Measurements from ENCODE around the gene WRNIP1.

DNA sequence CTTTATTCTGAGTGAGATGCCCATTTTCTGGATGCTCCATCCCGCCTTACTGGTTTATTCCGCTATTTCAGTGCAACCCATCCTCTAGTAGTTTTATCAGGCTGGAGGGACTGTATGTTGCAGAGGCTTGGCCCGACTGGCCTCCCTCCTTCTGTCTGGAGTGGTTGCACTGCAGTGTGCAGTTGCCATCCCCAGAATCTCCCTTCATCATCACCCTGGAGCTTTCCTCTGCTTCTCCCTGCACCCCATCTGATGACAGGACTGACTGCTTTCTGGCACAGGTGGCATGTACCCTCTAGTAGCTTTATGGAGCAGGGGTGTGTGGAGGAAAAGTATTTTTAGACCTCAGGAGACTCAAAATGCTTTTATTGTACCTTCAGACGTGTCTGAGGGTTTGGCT lies 21.1 kb downstream of the WRNIP1 start:
- TF ChIP-seq CTCF (IDR thresholded peaks at IDR 0.05 in 4 of 5, conservative IDR thresholded peaks at IDR 0.05 in 1 of 5) (no peak), POLR2A (IDR thresholded peaks at IDR 0.05) (no peak)

All from gastrocnemius medialis (tissue), 4 donors.